HUDEP-2 (cell line): Measurements from ENCODE around the gene NEK6.

Experiments used
- DNase-seq, 76 experiments: peaks; one replicate each; lab custom pipeline; 2025; ENCODE audit not compliant: unreplicated experiment in 76 of 76; lab: John Stamatoyannopoulos, UW

The NEK6 gene

GRCh38 chr9:124364141-124364540 is 106.4 kb downstream of the NEK6 start:
- no peak for DNase-seq

DNA sequence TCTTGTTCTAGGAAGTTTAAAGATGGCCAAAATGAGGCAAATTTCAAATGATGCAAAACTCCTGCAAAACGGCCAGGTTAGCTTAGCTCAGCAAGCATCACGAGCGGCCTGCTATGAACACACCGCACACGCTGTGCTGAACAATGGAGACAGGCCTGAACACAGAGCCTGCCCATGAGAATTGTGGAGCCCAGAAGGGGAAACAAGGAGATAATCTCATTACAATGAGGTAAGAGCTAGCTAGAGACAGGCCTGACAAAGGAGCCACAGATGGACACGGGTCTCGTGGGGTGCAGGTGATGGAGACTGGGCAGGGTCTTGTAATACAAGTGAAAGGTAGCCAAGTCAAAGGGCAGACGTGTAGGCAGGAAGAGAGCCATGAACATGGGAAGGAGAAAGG is 107.3 kb downstream of the NEK6 start:
- no peak for DNase-seq

- DNase-seq, result peak in 1 of 76 experiments; percentile 3
Measured at GRCh38 chr9:124366476-124367220, 108.9 kb downstream of the NEK6 start.

GRCh38 chr9:124368692-124369091 is 110.9 kb downstream of the NEK6 start:
- no peak for DNase-seq

- no peak for DNase-seq
Measured at GRCh38 chr9:124369231-124369797, 111.6 kb downstream of the NEK6 start.

DNA sequence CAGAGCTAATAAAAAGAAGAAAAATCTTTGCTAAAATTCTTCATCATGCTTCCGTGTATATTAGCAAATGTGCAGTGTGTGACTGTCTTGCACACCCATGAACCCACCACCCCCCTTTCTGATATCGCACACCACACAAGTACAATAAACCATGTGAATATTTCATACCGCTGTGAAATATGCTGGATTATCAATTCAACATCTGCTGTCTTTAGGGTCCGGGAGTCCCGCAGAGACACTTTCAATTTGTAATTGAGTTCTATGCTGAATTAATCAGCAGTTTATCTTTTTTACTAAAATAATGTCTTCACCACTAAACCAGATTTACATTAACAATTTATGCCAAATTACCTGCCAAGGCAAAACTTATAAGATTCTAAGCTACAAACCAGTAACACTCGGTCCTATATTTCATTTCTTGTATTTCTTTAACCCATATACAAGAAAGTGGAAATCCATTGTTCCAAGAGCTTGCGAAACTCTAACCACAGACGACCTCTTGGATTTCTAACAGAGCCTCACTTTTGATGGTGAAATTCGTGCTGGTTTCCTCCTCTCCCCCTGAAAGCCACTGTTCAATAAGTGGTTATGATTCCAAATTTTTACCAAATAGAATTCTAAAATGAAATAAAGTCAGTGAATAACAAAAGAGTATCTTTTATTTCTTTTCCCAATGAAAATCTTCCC is 113.3 kb downstream of the NEK6 start:
- no peak for DNase-seq

DNA sequence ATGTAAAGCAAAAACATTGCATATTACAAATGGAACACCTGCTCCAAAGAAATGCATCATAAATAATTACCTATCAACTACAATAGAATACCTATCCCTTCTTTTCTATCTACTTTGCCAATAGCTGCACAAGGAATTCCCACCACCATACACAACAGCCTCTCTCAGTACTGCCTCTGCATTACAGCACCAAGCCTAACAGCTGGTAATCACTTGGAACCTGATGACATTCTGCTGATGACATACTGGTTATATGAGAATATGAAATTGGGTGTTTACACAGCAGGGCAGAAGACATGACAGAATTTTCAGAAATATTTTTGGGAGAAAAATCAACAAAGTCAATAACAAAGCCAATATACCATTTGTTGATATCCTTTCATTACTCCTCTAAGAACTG is 114.3 kb downstream of the NEK6 start:
- DNase-seq, result no peak

- no peak for DNase-seq
Measured at GRCh38 chr9:124373386-124373785, 115.6 kb downstream of the NEK6 start.

- DNase-seq, result no peak
Measured at GRCh38 chr9:124373851-124374250, 116.1 kb downstream of the NEK6 start.

DNA sequence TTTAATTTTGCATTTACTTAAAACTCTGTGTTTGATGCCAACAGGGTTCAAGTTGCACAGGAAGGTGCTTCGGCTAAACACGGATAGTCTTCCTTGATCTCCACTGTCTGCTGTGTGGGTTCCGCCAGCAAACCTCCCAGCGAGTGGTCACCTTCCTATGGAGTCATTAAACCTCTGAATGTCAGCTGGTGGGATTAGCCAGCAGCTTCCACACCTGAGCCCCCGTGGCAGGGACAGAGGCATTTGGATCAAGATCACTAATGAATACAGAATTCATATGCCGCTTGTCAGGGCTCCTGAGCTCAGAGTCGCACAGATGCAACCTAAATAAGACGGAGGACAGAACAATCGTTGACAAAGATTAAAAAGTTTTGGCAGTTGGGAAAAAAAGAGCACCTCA is 118.0 kb downstream of the NEK6 start:
- no peak for DNase-seq

DNA sequence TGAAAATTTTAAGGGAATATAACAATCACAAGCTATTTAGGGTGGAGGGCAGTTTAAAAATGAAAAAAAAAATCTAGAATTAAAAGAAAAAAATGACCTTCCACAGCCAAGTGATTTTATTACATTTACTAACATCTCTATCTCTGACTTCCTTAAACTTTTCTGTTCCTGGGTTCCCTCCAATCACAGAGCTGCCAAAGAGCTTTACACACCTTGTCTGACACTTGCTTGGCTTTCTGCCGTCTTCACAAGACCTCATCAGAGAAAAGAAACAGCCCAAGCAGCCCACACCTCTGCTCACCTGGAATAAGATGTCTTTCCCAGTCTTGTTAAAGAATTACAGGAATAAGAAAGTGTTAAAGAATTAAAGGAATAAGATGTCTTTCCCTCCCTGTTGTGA is 118.6 kb downstream of the NEK6 start:
- DNase-seq, result no peak

GRCh38 chr9:124377551-124378406 is 120.0 kb downstream of the NEK6 start:
- DNase-seq, result no peak

DNA sequence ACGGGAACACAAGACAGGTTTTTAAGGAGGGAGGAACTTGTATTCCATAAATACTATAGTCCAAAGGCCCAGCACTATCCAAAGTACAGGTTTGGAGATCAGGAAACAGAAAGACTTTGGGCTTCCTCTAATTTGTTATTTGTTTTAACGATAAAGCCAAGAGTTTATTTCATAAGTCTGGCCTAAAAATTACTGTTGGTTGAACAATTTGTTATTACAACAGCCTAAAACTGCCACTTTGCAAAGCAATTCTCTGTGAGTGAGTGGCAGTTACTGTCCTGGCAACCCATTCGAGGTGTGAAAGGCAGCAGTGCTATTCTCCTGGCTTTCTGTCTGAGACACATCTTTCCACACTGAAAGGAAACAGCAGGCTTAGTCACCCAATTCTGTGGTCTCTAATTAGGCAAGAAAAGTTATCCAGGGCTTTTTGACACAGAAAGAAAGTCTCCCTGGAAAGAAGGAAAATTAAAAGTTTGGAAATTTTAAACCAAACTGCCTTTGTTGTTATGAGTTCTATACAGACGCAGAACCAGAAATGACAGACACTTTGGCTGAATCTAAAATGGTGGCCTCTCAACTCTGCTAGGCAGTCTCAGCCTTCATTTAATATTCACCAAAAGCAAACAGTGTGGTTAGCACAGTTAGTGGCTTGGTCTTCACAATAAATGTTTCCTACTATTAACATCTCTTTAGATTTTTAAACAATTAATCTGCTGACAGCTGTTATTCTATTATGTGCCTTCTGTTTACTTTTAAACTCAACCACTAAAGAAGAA is 123.6 kb downstream of the NEK6 start:
- DNase-seq, result no peak

DNA sequence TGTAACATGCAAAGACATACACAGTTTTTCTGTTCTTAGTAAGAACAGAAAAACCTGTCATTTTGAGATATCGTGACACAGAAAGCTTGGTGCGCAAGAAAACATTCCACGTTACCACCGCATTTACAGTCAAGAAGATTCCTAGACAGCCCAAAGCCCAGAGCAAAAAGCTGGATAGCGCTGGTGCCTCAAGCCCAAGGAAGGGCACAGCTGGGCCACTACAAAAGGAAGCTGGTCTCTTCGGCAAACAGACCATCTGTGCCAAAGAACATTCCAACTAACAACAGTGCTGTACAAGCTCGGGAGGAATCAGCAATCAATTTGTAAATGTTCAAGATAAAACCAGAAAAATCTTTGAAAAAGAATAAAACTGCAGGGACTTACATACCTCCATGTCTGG is 126.5 kb downstream of the NEK6 start:
- DNase-seq, result no peak

DNA sequence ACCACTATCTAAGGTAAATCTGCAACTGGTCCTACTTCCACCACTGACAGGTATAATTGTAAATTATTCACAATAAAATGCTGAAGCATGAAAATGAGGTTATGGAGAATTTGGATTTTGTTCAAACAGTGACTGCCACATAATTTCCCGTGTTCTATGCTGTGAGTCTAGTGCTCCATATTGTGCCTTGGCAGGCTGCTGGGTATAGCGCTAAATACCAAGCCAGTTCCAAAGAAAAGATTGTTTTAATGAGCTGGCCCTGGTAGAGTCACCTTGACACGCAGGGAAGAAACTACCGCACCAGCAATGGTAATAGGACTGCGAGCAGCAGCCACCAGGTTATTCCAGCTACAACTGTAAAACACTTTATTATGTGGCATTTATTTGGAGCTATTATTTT is 127.1 kb downstream of the NEK6 start:
- DNase-seq, result no peak

- DNase-seq, result no peak
Measured at GRCh38 chr9:124385623-124386022, 127.9 kb downstream of the NEK6 start.

DNA sequence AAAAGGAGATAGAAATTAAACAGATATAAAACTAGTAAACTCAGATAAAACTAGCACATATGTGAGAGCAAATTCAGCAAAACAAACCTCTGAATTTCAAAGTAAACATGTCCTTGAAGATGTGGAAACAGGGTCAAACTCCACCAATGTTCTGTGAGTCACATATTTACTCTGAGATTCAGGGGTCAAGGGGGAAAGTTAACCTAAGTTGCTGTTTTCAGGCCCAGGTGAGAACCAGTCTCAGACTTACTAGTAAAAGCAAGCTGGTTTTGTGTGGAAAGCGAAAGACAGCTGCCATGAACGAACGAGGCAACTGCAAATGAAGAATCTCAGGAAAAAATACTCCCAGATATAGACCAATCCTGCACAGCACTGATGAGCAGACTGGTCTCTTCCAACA is 128.5 kb downstream of the NEK6 start:
- no peak for DNase-seq

DNA sequence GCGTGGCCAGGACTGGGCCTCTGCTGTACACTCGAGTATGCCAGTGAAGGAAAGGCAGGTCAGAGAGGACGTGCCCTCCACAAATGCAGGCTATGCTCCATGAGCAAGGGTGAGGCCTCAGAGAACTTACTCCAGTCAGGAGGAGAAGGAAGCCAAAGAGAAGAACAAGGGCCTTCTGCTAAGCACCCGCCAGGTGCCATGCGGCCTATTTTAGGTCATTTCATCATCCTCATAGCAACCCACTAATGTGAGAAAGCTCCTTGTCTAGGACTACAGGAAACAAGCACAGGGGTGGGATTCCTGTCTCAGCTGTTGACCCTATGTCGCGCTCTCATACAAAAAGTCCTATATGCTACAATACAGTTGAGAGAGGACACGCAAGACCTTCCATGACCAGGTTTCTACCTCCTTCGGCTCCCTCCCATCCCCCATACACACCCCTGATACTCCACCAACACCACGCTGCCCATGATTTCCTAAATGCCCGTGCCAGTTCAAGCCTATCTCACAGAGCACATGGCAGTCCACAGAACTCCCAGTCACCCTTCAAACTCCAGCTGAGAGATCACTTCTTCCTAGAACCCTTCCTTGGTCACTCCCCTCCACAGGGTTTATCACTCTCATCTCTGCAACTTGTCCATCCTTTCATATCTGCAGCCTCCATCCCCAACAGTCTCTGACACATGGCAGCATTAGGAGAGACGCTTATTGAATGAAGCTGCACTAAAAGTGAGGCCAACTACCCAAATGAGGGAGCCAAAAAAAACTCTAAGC is 130.7 kb downstream of the NEK6 start:
- DNase-seq, result peak in 64 of 76 experiments; percentile 10 to 82 (median 44)

DNA sequence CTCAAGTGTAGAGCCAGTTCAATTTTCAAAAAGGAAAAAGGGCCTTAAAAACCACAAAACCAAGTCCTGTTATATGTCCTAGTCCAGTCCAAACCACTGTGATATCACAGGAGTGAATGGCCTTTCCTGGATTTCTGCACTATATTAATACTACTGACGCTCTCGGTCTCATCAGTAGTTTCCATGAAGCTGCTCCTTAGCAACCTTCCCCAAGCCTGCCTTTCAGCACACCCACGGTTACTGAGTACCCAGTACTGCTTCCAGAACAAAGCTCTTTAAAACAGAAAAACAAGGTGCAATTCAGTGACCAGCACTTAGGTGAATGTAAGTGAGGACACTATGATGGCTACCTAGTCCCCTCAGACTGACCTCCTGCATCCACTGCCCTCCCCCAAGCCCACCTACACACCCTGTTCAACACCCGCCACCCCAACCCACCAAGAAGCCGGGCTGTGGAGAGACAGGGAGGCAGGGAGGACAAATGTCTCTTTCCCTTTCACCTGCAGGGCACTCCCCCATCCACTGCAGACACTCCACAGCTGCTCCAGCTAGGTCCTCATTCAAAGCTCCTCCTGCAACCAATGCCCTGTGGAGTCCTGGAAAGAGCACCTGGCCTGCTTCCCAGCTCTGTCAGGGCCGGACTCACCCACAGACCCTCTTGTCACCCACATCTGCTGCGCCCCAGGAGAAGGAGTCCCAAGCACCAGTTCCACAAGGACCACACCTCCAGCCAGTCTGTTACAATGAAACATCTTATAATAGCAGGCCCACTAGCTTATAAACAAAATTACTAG is 131.6 kb downstream of the NEK6 start:
- no peak for DNase-seq
